ENCODE measurements around the gene LDAH.
"Not testable (repeated sequence)": the region's sequence is repeated elsewhere in the genome, so short reads cannot be mapped to it uniquely, and the experiment has no call there.

The LDAH gene

GRCh38 chr2:20717641-20718040 is 105.3 kb downstream of the LDAH start:
- no peak for DNase-seq

- not testable (repeated sequence) for DNase-seq
Measured at GRCh38 chr2:20716164-20716563, 106.7 kb downstream of the LDAH start.

DNA sequence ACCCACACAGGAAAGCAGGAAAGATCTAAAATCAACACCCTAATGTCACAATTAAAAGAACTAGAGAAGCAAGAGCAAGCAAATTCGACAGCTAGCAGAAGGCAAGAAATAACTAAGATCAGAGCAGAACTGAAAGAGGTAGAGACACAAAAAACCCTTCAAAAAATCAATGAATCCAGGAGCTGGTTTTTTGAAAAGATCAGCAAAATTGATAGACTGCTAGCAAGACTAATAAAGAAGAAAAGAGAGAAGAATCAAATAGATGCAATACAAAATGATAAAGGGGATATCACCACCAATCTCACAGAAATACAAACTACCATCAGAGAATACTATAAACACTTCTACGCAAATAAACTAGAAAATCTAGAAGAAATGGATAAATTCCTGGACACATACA is 108.5 kb downstream of the LDAH start:
- DNase-seq: not testable (repeated sequence)

DNA sequence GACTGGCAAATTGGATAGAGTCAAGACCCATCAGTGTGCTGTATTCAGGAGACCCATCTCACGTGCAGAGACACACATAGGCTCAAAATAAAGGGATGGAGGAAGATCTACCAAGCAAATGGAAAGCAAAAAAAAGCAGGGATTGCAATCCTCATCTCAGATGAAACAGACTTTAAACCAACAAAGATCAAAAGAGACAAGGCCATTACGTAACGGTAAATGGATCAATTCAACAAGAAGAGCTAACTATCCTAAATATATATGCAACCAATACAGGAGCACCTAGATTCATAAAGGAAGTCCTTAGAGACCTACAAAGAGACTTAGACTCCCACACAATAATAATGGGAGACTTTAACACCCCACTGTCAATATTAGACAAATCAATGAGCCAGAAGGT is 109.3 kb downstream of the LDAH start:
- DNase-seq: not testable (repeated sequence)

DNA sequence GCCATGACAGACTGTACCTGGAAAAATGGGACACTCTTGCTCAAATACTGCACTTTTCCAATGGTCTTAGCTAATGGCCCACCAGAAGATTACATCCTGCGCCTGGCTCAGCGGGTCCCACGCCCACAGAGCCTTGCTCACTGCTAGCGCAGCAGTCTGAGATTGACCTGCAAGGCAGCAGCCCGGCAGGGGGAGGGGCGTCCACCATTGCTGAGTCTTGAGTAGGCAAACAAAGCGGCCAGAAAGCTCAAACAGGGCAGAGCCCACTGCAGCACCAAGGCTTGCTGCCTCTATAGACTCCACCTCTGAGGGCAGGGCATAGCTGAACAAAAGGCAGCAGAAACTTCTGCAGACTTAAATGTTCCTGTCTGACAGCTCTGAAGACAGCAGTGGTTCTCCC is 111.3 kb downstream of the LDAH start:
- DNase-seq: not testable (repeated sequence)

DNA sequence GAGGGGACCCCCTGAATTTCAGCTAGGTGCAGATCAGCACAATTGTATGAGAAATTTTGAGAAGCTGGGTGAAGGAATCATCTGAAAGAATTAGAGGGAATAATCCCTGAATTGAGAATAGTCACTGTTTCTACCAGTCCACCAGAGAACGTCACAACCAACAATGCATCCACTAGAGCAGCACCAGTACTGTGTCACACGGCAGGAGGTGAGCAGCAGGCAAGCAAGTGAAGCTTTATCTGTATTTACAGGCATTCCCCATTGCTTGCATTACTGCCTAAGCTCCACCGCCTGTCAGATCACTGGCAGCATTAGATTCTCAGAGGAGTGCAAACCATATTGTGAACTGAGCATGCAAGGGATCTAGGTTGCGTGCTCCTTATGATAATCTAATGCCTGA is 115.3 kb downstream of the LDAH start:
- no peak for DNase-seq

- DNase-seq: no peak
Measured at GRCh38 chr2:20706786-20707185, 116.1 kb downstream of the LDAH start.

DNA sequence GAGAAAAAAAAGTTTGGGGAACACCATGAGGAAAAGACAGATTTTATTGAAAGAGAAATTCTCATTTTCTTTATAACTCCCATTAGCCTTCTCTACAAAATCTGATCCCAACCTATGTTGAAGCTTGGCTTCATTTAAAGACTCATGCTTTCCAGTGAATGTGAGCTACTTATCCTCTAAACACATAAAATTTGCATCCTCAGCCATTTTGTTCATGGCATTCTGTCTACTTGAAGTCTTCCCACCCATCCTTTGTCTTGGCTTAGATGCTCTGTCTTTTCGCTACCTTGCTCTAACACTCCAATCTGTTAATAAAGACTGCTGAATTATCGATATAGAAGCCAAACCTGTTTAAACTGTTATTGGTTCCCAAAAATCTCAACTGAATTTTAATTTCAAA is 116.7 kb downstream of the LDAH start:
- DNase-seq: no peak

- DNase-seq: no peak
Measured at GRCh38 chr2:20704886-20705285, 118.0 kb downstream of the LDAH start.

DNA sequence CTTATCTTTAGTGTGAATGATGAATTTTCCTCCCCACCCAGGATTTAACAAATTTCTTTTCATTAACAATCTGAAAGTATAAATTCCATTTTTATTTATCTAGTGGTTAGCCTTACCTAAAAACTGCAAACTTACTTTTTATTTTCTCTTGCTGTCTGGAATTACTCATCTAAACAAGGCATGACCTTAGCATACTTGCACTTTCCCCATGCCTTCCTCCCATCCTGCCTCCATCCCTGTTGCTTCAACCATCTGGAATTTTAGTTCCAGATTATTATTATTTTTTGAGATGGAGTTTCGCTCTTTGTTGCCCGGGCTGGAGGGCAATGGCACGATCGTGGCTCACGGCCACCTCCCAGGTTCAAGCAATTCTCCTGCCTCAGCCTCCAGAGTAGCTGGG is 120.3 kb downstream of the LDAH start:
- no peak for DNase-seq

- no peak for DNase-seq
Measured at GRCh38 chr2:20698916-20699613, 123.8 kb downstream of the LDAH start.

GRCh38 chr2:20697322-20697934 is 125.5 kb downstream of the LDAH start:
- DNase-seq: no peak

DNA sequence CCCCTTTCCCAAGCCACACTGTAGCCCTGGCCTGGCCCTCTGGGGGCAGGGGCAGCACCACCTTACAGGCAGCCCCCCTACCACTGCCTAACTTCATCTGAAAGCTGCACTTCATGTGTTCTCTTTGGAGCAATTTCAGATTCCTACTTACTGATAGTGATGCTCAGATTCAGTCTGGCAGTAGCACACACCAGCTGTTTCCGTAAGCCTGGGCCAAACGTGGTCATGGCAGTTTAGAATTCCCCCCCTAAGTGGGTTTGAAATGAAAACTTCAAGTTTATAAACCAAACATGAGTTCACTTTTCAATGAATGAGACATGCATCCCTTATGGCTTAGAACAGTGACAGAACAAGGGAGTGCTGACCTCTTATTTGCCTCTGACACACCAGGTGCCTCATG is 126.5 kb downstream of the LDAH start:
- no peak for DNase-seq

GRCh38 chr2:20693317-20693716 is 129.6 kb downstream of the LDAH start:
- no peak for DNase-seq

DNA sequence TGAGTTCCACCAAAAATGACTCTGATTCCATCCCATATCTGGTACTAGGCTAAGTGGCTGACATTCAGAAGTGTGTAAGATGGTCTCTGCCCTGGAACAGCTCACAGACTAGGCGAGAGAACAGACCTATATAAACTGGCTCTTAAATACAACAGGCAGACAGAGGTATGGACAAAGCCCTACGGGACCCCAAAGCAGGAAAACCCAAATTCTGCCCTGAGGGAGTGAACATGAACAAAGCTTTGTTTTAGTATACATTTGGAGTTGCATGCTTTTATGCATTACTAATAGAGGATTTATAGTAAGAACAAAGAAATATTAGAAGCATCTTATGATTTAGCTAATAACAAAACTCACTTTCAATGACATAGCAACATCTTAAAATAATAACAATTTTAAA is 130.8 kb downstream of the LDAH start:
- no peak for DNase-seq

GRCh38 chr2:20691076-20691734 is 131.7 kb downstream of the LDAH start:
- no peak for DNase-seq

DNA sequence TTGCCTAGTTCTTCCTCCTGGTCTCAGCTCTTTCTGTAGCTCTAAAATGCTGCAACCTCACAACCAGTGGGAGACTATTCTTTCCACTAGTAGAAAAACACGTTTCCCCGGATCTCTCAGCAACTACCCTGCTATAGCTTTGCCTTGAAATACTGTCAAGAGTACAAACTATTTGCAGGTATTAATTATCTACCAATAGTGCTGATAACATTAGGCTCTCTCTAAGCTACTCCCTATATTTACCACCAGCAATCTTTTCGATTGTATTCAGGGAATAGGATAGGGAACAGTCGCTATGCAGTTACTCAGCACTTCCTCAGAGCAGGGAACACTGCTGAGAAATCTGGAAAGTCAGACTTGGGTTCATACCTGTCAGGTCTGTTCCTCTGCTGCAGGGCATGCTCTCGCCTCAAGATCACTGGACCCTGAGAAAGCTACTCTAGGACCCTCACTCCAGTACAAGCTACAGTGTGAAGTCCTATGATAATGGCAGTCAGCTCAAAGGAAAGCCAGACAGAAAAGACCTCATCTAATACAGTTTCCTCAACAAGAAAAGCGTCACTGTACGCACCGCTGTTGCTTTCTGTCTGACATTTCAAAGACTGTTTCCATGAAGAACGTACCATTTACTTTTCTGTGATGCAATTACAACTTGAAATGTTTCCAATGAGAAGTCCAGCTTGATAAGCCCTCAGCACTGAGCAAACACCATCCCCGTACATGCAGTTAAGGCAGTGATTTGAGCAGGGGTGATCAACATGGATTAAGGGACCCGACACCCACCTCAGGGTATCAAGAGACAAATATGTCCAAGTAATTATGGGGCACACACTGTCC is 133.3 kb downstream of the LDAH start:
- DNase-seq: no peak

DNA sequence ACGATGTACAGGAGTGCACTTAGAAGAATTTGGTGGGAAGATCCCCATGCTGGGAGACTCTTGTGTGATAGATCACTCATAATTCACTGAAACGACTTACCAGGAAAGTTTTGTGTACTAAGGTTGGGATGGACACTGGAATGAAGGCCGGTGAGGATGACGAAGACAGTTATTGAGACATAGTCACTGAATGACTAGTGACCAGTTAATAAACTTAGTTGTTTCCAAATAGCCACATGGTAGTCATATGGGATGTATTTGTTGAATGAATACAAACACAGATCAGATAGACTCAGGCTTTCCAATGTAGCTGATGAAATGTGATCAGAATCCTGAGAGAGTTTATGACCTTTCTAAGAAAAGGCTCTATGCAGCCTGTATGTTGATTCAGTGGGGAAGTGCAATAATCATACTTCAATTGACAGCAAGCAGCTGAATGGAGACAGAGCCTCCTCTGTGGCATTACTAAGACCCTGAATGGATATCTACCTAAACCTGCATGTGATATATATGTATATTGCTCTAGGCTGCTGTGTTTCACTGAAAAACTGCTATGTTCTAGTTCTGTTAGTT is 135.6 kb downstream of the LDAH start:
- DNase-seq: no peak

DNA sequence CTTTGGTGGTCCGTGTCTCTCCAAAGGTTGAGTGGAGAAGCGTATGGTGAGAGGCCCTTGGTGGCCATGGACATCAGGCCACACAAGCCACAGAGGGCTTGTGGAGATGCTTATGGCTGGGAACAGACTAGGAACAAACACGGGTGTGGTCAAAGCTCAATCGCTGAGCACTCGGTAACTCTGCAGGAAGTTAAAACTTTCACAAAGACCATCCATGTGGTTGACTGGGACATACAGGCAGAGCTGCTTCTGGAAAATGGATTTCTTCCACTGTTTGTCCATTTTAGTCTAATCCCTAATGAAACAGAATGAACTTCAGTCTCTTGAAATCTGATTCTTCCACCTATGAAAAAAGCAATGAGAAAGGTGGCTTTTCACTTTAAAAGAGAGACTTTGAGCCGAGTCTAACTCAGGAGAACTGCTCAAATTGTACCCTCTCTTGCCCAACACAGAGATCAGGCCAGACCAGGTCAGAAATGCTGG is 138.3 kb downstream of the LDAH start:
- DNase-seq: no peak

DNA sequence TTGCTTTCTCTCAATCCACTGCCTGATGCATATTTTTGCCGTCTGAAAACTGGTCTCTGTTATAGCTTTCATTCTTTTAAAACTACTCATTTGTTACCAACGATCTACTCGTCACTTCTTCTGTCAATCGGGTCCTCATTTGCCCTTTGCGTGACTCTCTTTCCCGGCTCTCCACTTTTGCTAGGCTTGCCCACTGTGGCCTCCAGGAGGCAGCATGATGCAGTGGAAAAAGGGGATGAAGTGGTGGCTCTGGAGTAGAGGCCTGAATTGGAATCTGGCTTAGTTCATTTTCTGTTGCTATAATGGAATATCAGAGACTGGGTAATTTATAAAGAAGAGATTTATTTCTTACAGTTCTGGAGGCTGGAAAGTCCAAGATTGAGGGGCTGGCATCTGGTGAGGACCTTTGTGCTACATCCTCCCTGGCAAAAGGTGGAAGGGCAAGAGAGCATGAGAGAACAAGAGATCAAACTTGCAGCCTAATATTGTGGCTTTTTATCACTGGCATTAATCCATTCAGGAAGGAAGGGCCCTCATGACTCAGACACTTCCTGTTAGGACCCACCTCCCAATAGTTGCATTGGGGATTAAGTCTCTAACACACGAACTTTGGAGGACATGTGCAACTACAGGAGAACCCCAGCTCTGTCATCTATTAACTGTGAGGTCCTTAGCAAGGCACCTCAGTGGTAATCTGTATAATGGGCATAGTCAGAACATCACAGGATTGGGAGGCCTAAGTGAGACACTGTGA is 140.6 kb downstream of the LDAH start:
- DNase-seq: no peak

DNA sequence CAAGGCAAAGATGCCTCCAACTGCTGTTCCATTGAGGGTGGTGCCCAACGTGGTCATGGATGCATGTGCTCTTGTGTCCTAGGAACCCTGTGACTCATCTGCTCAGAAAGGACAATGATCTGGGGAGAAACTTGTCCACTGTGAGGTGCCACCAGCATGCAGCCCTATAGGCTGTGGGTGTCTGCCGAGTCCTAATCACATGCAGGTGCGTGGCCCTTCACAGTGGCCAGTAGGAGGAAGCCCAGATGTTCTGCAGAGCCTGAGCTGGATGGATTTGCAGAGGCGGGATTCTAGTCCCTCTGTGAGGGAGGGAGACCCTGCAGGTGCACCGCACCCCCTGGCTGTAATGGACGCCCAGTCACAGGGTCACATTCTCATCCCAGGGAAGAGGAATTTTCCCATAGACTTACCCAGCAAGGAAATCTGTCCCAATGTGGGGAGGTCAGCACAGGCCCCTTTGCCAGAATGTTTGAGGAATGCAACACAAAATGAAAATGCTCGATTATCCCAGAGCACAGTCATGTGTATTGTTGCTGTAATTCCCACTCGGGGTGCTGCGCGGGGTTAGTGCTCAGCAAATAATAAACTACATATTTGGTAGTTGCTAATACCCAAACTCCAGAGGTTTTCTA is 142.0 kb downstream of the LDAH start:
- no peak for DNase-seq

DNA sequence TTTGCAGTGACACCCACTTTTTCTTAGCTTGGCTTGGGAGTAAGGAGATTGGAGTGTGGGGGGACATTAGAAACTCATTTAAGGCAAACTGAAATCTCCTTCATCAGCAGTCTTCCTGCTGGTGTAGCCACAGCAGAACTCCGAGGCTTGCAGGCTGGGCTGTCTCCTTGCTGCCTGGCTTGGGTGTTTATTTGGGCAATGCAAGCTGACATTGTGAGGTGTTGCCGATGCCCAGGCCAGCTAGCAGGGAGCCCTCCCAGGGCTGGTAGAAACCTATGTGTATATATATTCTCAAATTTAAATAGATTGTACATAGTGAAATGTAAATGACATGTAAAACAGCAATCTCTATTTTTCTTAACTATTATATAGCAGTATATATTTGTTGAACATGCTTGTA is 144.1 kb downstream of the LDAH start:
- DNase-seq: no peak
